Suprapubic skin (tissue), 4 donors: ENCODE measurements around the gene SIK2. TPM values are rescaled to one million over a fixed set of nuclear protein-coding genes. Genes with fewer than 3 reads are reported as not detected.

Source experiments
- DNase-seq, 2 donors: peaks; one replicate each; pipeline ENCODE4 v3.0.0-alpha.2; 2019; ENCODE audit warnings: low spot score in 2 of 2
- H3K27ac ChIP-seq: fragments of 200-600 bp; sonication (generic); one replicate; pipeline ENCODE4 v1.5.1; 2019
- H3K27me3 ChIP-seq: fragments of 200-600 bp; sonication (generic); one replicate; pipeline ENCODE4 v1.5.1; 2019
- H3K36me3 ChIP-seq: fragments of 200-600 bp; sonication (generic); one replicate; pipeline ENCODE4 v1.5.1; 2019
- H3K4me1 ChIP-seq: fragments of 200-600 bp; sonication (generic); one replicate; pipeline ENCODE4 v1.5.1; 2019
- H3K4me3 ChIP-seq: fragments of 200-600 bp; sonication (generic); one replicate; pipeline ENCODE4 v1.5.1; 2019; ENCODE audit warnings: mild to moderate bottlenecking
- H3K9me3 ChIP-seq: fragments of 200-600 bp; sonication (generic); one replicate; pipeline ENCODE4 v1.5.1; 2019
- CTCF ChIP-seq, 2 donors: fragments of 200-600 bp in 1 of 2; fragments of 450-650 bp in 1 of 2; sonication (generic) in 1 of 2; IDR thresholded peaks; one replicate each; pipeline ENCODE4 v1.5.1; 2016 to 2019; ENCODE audit warnings: antibody characterized with exemption in 2 of 2, mild to moderate bottlenecking in 1 of 2, moderate library complexity in 1 of 2
- EP300 ChIP-seq: sonication (generic); formaldehyde crosslinking; IDR thresholded peaks from one replicate; pipeline ENCODE4 v1.6.1; 2017; ENCODE audit warnings: antibody characterized with exemption
- POLR2A ChIP-seq, 2 donors: fragments of 450-650 bp; IDR thresholded peaks; one replicate each; pipeline ENCODE4 v1.6.1; 2017; ENCODE audit warnings: antibody characterized with exemption in 2 of 2, mild to moderate bottlenecking in 2 of 2, moderate library complexity in 2 of 2
- POLR2AphosphoS5 ChIP-seq, 3 donors: sonication (generic); formaldehyde crosslinking; IDR thresholded peaks; one replicate each; pipeline ENCODE4 v1.6.1; 2017; ENCODE audit warnings: antibody characterized with exemption in 3 of 3
- WGBS: methylation state at CpG from one replicate; pipeline ENCODE4 v1.1.5; 2018; 5-methylcytosine and 5-hydroxymethylcytosine counted together
- total RNA-seq, 4 donors: library from RNA; depleted of rRNA; stranded (reverse); fragments of >200 nt; gene quantifications; one replicate each; pipeline ENCODE4 v1.1.0, GENCODE V29; 2016

SIK2 gene
- total RNA-seq, 4 donors from 2014 or later = 13.9 to 29.0 (median 25.1) TPM

DNA sequence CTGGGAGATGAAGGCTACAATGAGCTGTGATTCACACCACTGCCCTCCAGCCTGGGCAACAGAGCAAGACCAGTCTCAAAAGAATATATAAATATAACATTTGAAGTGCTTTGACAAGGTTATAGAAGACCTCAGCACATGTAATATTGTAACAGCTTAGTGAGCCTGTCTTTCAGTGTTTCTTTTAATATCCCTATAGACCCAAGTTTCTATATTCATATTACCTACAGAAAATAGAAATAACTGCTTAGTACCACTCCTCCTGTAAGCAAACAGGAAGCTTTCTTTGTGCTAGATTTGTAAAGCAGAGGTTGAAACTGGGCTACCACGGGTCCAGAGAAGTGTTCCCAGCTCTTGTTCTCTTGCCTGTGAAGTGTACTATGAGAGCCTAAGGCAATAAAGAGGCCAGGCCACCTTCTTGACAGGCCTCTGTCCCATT lies 95.7 kb downstream of the SIK2 start:
- H3K36me3 ChIP-seq = peaks cover 16% of the 10 kb centered on the region
- H3K9me3 ChIP-seq = no peaks in the 10 kb centered on the region
- WGBS = 88% methylated on average over 1 of the region's 1 CpG
- peaks cover 11% of the 10 kb centered on the region for H3K4me1 ChIP-seq
- DNase-seq = no peak
- TF ChIP-seq POLR2AphosphoS5 (IDR thresholded peaks at IDR 0.05) = no peak
- no peak for TF ChIP-seq CTCF (IDR thresholded peaks at IDR 0.05)
- no peak for TF ChIP-seq POLR2A (IDR thresholded peaks at IDR 0.05)
- TF ChIP-seq EP300 = no peak
- H3K4me3 ChIP-seq = no peak overlapping the region
- no peaks in the 10 kb centered on the region for H3K27me3 ChIP-seq
- no peak overlapping the region for H3K27ac ChIP-seq

DNA sequence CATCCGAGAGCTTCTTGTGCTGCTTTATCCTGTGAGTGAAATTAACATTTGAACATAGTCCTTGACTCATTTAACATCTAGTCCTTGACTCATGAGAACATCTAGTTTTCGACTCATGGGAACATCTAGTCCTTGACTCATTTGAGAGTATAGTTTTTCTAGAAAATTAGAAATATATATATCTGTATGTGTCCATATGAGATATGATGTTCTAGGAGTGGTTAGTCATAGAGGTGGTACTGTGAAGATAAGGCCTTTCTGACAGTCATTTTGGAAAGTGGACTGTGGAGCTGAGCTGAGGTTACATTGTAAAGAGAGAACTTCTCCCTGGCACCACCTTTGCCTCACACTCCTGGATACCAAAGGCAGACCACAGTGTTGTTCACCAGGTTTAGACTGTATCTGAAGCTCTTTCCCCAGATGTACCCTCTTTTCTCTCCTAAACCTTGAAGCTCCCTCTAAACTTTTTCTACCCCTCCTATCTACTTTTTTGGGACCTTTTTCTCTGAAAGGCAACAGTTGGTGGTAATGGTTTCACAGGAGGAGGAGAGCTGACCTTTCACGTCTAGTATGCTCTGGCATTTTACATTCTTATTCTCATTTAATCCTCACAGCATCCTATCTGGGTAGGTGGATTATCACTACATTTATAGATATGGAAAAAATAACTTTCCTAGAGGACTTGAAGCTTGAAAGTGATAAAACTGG lies 96.8 kb downstream of the SIK2 start:
- H3K27ac ChIP-seq = no peak overlapping the region
- TF ChIP-seq POLR2AphosphoS5 (IDR thresholded peaks at IDR 0.05) = no peak
- TF ChIP-seq EP300 = no peak
- DNase-seq = no peak
- H3K9me3 ChIP-seq = no peaks in the 10 kb centered on the region
- no peak overlapping the region for H3K4me3 ChIP-seq
- WGBS = 95% methylated on average over 3 of the region's 3 CpGs
- H3K27me3 ChIP-seq = no peaks in the 10 kb centered on the region
- peaks cover 11% of the 10 kb centered on the region for H3K4me1 ChIP-seq
- H3K36me3 ChIP-seq = peaks cover 26% of the 10 kb centered on the region

GRCh38 chr11:111699579-111700156 lies 97.4 kb downstream of the SIK2 start:
- H3K4me1 ChIP-seq = peaks cover 5% of the 10 kb centered on the region
- H3K4me3 ChIP-seq = no peak overlapping the region
- WGBS = 88% methylated on average over 1 of the region's 1 CpG
- no peak for DNase-seq
- no peaks in the 10 kb centered on the region for H3K9me3 ChIP-seq
- no peak overlapping the region for H3K27ac ChIP-seq
- TF ChIP-seq EP300 (no peak), POLR2A (IDR thresholded peaks at IDR 0.05) (no peak), CTCF (IDR thresholded peaks at IDR 0.05) (no peak), POLR2AphosphoS5 (IDR thresholded peaks at IDR 0.05) (no peak)
- no peaks in the 10 kb centered on the region for H3K27me3 ChIP-seq
- H3K36me3 ChIP-seq = peaks cover 33% of the 10 kb centered on the region

DNA sequence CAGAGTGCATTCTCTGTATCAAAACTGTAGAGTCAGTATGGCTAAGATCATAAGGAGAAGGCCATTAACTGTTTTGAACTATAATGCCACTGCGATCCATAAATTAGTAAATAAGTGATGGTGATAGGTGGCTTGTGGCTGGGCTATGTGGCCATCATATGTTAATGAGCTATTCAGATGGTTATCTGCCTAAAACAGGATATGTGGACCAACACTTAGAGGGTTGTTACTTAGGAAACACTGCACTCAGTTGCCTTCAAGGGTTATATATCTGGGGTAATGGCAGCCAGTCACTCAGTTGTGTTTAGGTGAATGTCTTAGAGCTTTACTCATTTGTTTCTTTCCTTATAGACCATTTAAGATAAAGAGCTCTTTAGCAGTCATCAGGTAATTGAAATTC lies 97.9 kb downstream of the SIK2 start:
- Histone ChIP-seq H3K27me3 (no peaks in the 10 kb centered on the region), H3K27ac (no peak overlapping the region), H3K36me3 (peaks cover 37% of the 10 kb centered on the region), H3K9me3 (no peaks in the 10 kb centered on the region), H3K4me1 (peaks cover 5% of the 10 kb centered on the region), H3K4me3 (no peak overlapping the region)
- WGBS = 96% methylated on average over 1 of the region's 1 CpG
- TF ChIP-seq POLR2AphosphoS5 (IDR thresholded peaks at IDR 0.05) (no peak), POLR2A (IDR thresholded peaks at IDR 0.05) (no peak), EP300 (no peak), CTCF (IDR thresholded peaks at IDR 0.05) (no peak)
- DNase-seq = no peak

DNA sequence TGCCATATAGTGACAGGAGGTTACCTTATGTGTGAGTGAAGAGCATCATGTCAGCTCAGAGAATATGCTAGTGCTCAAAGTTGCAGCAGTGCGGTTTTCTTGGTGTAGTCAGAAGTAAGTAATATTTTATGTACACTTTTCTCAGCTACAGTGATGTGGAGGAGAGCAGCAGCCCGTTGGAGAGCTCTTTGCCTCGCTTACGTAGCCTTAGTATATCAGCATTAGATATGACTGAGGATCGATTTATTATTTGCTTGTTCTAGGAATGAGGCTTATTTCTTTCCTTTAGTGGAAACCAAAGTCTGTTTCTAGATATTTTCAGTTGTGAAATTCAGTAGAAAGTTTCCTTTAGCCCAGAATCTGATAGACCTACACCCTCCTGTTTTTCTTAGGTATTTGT lies 100.4 kb downstream of the SIK2 start:
- TF ChIP-seq POLR2A (IDR thresholded peaks at IDR 0.05) = no peak
- TF ChIP-seq CTCF (IDR thresholded peaks at IDR 0.05) = no peak
- TF ChIP-seq POLR2AphosphoS5 (IDR thresholded peaks at IDR 0.05) = no peak
- TF ChIP-seq EP300 = no peak
- 95% methylated on average over 5 of the region's 5 CpGs for WGBS
- DNase-seq = no peak
- H3K27me3 ChIP-seq = no peaks in the 10 kb centered on the region
- H3K36me3 ChIP-seq = peaks cover 45% of the 10 kb centered on the region
- H3K9me3 ChIP-seq = no peaks in the 10 kb centered on the region
- no peak overlapping the region for H3K4me3 ChIP-seq
- H3K4me1 ChIP-seq = peaks cover 11% of the 10 kb centered on the region
- no peak overlapping the region for H3K27ac ChIP-seq
